ENCODE data around the gene LRRC46. TPM values are rescaled to one million over a fixed set of nuclear protein-coding genes. Genes with fewer than 3 reads are reported as not detected.

The LRRC46 gene
- total and polyA plus RNA-seq, 2 of the 13 experiments (the other 11 are each of a cell fraction or from before 2014, with no cell fraction given), result 0.09 TPM

DNA sequence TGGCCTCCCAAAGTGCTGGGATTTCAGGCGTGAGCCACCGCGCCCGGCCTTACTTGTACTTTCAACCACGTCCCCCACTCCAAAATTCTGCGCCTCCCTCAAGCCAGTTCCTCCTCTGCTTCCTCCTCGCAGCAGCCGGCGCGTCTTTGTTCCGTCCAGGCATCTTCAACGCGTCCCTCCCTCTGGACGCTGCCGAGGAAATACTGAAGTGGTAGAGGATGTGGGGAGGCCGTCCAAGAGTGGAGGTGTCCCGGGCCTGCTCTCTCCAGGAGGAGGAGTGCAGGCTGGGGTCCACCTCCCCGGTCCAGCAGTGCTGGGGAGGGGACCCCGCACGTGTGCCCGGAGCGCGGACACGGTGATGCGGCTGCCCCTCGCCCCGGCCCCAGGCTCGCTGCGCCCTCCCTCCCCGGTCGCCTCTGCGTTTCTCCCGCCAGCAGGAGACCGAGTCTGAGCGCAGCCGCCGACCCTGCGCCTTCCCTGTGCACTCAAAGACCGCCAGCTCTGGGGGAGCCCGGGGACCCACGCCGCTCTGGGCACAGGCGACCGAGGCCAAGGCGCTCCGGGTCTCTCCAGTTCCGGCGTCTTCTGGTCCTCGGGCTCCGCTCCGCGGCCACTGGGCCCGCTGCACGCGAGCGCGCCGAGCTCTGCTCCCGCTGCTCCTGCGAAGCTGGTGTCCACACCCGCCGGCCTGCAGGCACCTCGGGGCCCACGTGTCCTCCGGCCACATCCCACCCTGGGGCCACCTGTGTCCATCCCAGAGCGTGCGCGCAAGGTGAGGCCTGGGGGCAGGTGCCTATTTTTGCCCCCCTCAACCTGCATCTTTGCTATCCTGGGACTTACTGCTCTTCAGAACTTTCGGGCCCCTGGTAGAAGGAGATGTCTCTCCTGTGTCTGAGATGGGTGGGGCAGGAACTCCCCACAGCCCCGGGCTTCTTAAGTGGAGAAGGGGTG, 41.6 kb upstream of the LRRC46 start:
- Histone ChIP-seq H3K79me2 (ENCODE audit: insufficient read depth, low read length) (no peaks in the 10 kb centered on the region), H3K9me3 (ENCODE audit: low read length) (no peaks in the 10 kb centered on the region), H3K27me3 (ENCODE audit: control insufficient read depth in 1 of 2, insufficient read depth in 2 of 2, low read length in 2 of 2) (peaks cover 0 to 43% of the 10 kb centered on the region in 2 experiments; a peak in 3 of 5 replicates), H3K4me1 (ENCODE audit: insufficient read depth, low read length) (no peaks in the 10 kb centered on the region), H3K36me3 (replicated peaks in 1 of 2; ENCODE audit: control insufficient read depth in 1 of 2, insufficient read depth in 2 of 2, low read length in 2 of 2) (no peaks in the 10 kb centered on the region), H4K20me1 (ENCODE audit: insufficient read depth, low read length) (no peaks in the 10 kb centered on the region; the same call in 1 of the 2 replicates), H3K4me3 (replicated peaks in 1 of 3; ENCODE audit: insufficient read depth in 1 of 3, low read depth in 2 of 3, low read length in 3 of 3) (peak overlapping the region in 2 of 3 experiments; percentile 49 to 63; a peak in 3 of 6 replicates), H3K9ac (ENCODE audit: insufficient read depth, low read depth, low read length) (no peak overlapping the region), H3K27ac (ENCODE audit: extremely low read length, insufficient read depth, low read length) (no peak overlapping the region), H3K4me2 (ENCODE audit: low read depth, low read length) (peak overlapping the region; percentile 72), H2AFZ (ENCODE audit: low read length) (no peak overlapping the region)
- no peak for FAIRE-seq
- ChIA-PET POLR2A (no interaction called here), CTCF (ENCODE audit: low intra/inter-chr PET ratio, low total read pairs) (interaction anchor here (1.6 kb wide), 1 partner anchor 13 kb away, joined by 5 read pairs; no protein-coding TSS in a partner anchor)
- no peak for DNase-seq (ENCODE audit: low spot score)
- peak; percentile 98 for ATAC-seq
- 17% methylated on average over 35 of the region's 70 CpGs for WGBS (ENCODE audit: low lambda C conversion rate)
- no TSS peak for BruUV-seq (replicated peaks)
- in situ Hi-C loops (cut with HindIII; ENCODE audit: extremely low pct_ligation_motif_present, low pct_unique_long_range_greater_than_20kb) (no loop called here), intact Hi-C loops (cut with micrococcal nuclease; ENCODE audit: unreplicated experiment) (no loop called here)
- TF ChIP-seq, protein P1, sequence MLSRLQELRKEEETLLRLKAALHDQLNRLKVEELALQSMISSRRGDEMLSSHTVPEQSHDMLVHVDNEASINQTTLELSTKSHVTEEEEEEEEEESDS (CRISPR knock-in tag; IDR thresholded peaks at IDR 0.05; ENCODE audit: borderline replicate concordance), result no peak
- TF ChIP-seq GTF2F1 (IDR thresholded peaks at IDR 0.05; ENCODE audit: low read length), result no peak
- TF ChIP-seq, protein P2, sequence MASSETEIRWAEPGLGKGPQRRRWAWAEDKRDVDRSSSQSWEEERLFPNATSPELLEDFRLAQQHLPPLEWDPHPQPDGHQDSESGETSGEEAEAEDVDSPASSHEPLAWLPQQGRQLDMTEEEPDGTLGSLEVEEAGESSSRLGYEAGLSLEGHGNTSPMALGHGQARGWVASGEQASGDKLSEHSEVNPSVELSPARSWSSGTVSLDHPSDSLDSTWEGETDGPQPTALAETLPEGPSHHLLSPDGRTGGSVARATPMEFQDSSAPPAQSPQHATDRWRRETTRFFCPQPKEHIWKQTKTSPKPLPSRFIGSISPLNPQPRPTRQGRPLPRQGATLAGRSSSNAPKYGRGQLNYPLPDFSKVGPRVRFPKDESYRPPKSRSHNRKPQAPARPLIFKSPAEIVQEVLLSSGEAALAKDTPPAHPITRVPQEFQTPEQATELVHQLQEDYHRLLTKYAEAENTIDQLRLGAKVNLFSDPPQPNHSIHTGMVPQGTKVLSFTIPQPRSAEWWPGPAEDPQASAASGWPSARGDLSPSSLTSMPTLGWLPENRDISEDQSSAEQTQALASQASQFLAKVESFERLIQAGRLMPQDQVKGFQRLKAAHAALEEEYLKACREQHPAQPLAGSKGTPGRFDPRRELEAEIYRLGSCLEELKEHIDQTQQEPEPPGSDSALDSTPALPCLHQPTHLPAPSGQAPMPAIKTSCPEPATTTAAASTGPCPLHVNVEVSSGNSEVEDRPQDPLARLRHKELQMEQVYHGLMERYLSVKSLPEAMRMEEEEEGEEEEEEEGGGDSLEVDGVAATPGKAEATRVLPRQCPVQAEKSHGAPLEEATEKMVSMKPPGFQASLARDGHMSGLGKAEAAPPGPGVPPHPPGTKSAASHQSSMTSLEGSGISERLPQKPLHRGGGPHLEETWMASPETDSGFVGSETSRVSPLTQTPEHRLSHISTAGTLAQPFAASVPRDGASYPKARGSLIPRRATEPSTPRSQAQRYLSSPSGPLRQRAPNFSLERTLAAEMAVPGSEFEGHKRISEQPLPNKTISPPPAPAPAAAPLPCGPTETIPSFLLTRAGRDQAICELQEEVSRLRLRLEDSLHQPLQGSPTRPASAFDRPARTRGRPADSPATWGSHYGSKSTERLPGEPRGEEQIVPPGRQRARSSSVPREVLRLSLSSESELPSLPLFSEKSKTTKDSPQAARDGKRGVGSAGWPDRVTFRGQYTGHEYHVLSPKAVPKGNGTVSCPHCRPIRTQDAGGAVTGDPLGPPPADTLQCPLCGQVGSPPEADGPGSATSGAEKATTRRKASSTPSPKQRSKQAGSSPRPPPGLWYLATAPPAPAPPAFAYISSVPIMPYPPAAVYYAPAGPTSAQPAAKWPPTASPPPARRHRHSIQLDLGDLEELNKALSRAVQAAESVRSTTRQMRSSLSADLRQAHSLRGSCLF (CRISPR knock-in tag; IDR thresholded peaks at IDR 0.05; ENCODE audit: borderline replicate concordance), result no peak
- no peak for TF ChIP-seq ZC3H13 (CRISPR knock-in tag; IDR thresholded peaks at IDR 0.05)
- TF ChIP-seq POLR2AphosphoS5 (IDR thresholded peaks at IDR 0.05; ENCODE audit: low read depth, low read length), result no peak
- TF ChIP-seq, protein P3, sequence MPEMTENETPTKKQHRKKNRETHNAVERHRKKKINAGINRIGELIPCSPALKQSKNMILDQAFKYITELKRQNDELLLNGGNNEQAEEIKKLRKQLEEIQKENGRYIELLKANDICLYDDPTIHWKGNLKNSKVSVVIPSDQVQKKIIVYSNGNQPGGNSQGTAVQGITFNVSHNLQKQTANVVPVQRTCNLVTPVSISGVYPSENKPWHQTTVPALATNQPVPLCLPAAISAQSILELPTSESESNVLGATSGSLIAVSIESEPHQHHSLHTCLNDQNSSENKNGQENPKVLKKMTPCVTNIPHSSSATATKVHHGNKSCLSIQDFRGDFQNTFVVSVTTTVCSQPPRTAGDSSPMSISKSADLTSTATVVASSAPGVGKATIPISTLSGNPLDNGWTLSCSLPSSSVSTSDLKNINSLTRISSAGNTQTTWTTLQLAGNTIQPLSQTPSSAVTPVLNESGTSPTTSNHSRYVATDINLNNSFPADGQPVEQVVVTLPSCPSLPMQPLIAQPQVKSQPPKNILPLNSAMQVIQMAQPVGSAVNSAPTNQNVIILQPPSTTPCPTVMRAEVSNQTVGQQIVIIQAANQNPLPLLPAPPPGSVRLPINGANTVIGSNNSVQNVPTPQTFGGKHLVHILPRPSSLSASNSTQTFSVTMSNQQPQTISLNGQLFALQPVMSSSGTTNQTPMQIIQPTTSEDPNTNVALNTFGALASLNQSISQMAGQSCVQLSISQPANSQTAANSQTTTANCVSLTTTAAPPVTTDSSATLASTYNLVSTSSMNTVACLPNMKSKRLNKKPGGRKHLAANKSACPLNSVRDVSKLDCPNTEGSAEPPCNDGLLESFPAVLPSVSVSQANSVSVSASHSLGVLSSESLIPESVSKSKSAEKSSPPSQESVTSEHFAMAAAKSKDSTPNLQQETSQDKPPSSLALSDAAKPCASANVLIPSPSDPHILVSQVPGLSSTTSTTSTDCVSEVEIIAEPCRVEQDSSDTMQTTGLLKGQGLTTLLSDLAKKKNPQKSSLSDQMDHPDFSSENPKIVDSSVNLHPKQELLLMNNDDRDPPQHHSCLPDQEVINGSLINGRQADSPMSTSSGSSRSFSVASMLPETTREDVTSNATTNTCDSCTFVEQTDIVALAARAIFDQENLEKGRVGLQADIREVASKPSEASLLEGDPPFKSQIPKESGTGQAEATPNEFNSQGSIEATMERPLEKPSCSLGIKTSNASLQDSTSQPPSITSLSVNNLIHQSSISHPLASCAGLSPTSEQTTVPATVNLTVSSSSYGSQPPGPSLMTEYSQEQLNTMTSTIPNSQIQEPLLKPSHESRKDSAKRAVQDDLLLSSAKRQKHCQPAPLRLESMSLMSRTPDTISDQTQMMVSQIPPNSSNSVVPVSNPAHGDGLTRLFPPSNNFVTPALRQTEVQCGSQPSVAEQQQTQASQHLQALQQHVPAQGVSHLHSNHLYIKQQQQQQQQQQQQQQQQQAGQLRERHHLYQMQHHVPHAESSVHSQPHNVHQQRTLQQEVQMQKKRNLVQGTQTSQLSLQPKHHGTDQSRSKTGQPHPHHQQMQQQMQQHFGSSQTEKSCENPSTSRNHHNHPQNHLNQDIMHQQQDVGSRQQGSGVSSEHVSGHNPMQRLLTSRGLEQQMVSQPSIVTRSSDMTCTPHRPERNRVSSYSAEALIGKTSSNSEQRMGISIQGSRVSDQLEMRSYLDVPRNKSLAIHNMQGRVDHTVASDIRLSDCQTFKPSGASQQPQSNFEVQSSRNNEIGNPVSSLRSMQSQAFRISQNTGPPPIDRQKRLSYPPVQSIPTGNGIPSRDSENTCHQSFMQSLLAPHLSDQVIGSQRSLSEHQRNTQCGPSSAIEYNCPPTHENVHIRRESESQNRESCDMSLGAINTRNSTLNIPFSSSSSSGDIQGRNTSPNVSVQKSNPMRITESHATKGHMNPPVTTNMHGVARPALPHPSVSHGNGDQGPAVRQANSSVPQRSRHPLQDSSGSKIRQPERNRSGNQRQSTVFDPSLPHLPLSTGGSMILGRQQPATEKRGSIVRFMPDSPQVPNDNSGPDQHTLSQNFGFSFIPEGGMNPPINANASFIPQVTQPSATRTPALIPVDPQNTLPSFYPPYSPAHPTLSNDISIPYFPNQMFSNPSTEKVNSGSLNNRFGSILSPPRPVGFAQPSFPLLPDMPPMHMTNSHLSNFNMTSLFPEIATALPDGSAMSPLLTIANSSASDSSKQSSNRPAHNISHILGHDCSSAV (CRISPR knock-in tag; IDR thresholded peaks at IDR 0.05; ENCODE audit: borderline replicate concordance), result no peak
- TF ChIP-seq FOXM1 (CRISPR knock-in tag; IDR thresholded peaks at IDR 0.05), result 0 out of 2 replicates have a peak, but pooled peaks have one; percentile 37
- no peak for TF ChIP-seq ZNF816 (CRISPR knock-in tag; IDR thresholded peaks at IDR 0.05; ENCODE audit: borderline replicate concordance)
- TF ChIP-seq ZNF329 (CRISPR knock-in tag; IDR thresholded peaks at IDR 0.05; ENCODE audit: low read depth), result 0 out of 2 replicates have a peak, but pooled peaks have one; percentile 34

Measured in HepG2 (cell line).